BLaER1 treated with 17β-estradiol and CSF1 and Interleukin-3, amounts not matched to agents 10 nM and 100 nM (cell line): ENCODE results near the gene NPSR1.

ENCODE experiments used
- H3K27ac ChIP-seq, 11 experiments: shearing (Covaris generic); formaldehyde crosslinking; 2 replicates each; pipeline ENCODE4 v1.8.1; 2022
- H3K27me3 ChIP-seq, 11 experiments: shearing (Covaris generic); formaldehyde crosslinking; 2 replicates each; pipeline ENCODE4 v1.8.1; 2022
- H3K36me3 ChIP-seq, 11 experiments: shearing (Covaris generic); formaldehyde crosslinking; 2 replicates each; pipeline ENCODE4 v1.8.1; 2022
- H3K4me1 ChIP-seq, 10 experiments: shearing (Covaris generic); formaldehyde crosslinking; 2 replicates each; pipeline ENCODE4 v1.8.1; 2022
- H3K4me2 ChIP-seq, 11 experiments: shearing (Covaris generic); formaldehyde crosslinking; 2 replicates each; pipeline ENCODE4 v1.8.1; 2022
- H3K4me3 ChIP-seq, 10 experiments: shearing (Covaris generic); formaldehyde crosslinking; 2 replicates each; pipeline ENCODE4 v1.8.1; 2022
- H3K9ac ChIP-seq, 11 experiments: shearing (Covaris generic); formaldehyde crosslinking; 2 replicates each; pipeline ENCODE4 v1.8.1; 2022
- H3K9me3 ChIP-seq, 11 experiments: shearing (Covaris generic); formaldehyde crosslinking; replicated peaks in 1 of 11; 2 replicates each; pipeline ENCODE4 v1.8.1; 2022
- H4K20me1 ChIP-seq, 11 experiments: shearing (Covaris generic); formaldehyde crosslinking; 2 replicates each; pipeline ENCODE4 v1.8.1; 2022
- Cebpa-rat ChIP-seq, 11 experiments: shearing (Covaris generic); IDR thresholded peaks; 2 replicates each; pipeline ENCODE4 v1.8.1; 2022

Gene NPSR1

DNA sequence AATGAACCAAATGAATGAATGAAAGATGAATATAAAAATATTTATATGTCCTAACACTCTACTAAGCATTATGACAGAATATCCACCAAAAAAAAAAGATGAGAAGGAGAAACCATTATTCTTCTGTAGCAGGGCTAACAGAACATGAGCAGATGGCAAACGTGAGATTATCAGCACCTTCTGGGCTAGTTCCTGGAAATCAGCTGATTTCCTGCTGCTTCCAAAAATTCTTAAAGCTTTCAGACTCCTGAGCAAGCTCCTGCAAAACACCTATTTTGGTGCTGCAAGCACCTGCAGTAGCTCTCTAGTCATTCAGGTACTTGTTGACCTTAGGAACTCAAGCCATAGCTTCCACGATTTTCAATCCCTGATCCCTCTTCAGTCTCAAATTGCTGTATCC lies 51.8 kb downstream of the NPSR1 start:
- H3K27ac ChIP-seq: no peak overlapping the region
- no peak overlapping the region for H3K9ac ChIP-seq
- no peaks in the 10 kb centered on the region for H4K20me1 ChIP-seq
- H3K36me3 ChIP-seq: no peaks in the 10 kb centered on the region
- no peaks in the 10 kb centered on the region for H3K27me3 ChIP-seq
- H3K4me3 ChIP-seq: no peak overlapping the region
- no peaks in the 10 kb centered on the region for H3K4me1 ChIP-seq
- no peak overlapping the region for H3K4me2 ChIP-seq
- TF ChIP-seq Cebpa-rat (IDR thresholded peaks at IDR 0.05): no peak
- H3K9me3 ChIP-seq: no peaks in the 10 kb centered on the region

GRCh38 chr7:34718867-34719266 lies 60.8 kb downstream of the NPSR1 start:
- no peak overlapping the region for H3K9ac ChIP-seq
- no peak overlapping the region; a peak in 1 of 22 replicates for H3K27ac ChIP-seq
- H3K4me2 ChIP-seq: peak overlapping the region in 6 of 11 experiments; percentile 59 to 75 (median 66); a peak in 11 of 22 replicates

DNA sequence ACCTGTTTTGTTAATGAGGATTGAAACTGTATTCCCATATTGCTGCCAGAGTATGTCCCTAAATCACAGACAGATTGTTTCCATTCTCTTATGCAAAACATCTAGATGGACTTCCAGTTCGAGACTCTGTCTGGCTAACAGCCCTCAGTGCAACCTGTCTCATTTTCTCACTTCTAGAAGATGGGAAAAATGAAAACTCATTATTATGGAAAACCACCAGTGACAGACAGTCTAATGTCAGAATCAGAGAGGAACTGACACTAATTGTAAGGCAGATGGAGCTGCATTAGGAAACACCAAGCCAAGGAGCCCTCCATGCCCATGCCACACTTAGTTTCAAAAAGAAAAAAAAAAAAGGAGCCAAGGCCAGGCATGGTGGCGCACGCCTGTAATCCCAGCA lies 61.6 kb downstream of the NPSR1 start:
- peaks cover 8 to 37% (median 27%) of the 10 kb centered on the region in 10 experiments; a peak in 19 of 20 replicates for H3K4me1 ChIP-seq
- H3K4me3 ChIP-seq: no peak overlapping the region
- no peaks in the 10 kb centered on the region for H4K20me1 ChIP-seq
- H3K27ac ChIP-seq: peak overlapping the region in 5 of 11 experiments; percentile 24 to 50 (median 43); a peak in 8 of 22 replicates
- no peaks in the 10 kb centered on the region for H3K36me3 ChIP-seq
- H3K4me2 ChIP-seq: peak overlapping the region in 9 of 11 experiments; percentile 48 to 75 (median 63); a peak in 15 of 22 replicates
- H3K9me3 ChIP-seq: no peaks in the 10 kb centered on the region
- H3K27me3 ChIP-seq: no peaks in the 10 kb centered on the region
- no peak overlapping the region for H3K9ac ChIP-seq
- TF ChIP-seq Cebpa-rat (IDR thresholded peaks at IDR 0.05): no peak

More at GRCh38 chr7:34718867-34719266, 60.8 kb downstream of the NPSR1 start:
- Histone ChIP-seq H3K27me3 (no peaks in the 10 kb centered on the region), H3K9me3 (no peaks in the 10 kb centered on the region), H3K4me3 (no peak overlapping the region), H3K36me3 (no peaks in the 10 kb centered on the region), H3K4me1 (peaks cover 8 to 36% (median 26%) of the 10 kb centered on the region in 10 experiments; a peak in 19 of 20 replicates), H4K20me1 (no peaks in the 10 kb centered on the region)
- no peak for TF ChIP-seq Cebpa-rat (IDR thresholded peaks at IDR 0.05)

DNA sequence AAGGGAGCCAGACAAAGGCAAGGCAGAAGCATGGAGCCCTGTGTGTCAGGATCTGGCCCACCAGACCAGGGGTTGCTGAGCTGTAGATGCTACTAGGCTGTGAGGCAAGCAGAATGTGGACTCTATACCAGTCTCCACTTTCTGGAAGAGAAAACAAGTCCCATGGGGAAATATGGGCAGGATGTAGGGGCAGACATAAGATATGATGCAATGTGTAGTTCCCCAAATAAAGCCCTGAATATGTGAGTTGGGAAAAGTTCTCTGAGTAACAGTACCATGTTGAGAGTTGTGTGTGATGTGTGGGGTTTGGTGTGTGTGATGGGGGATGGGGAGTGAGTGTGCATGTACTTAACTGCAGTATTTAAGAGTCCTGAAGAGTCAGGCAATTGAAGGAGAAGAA lies 62.3 kb downstream of the NPSR1 start:
- H3K27me3 ChIP-seq: no peaks in the 10 kb centered on the region
- H4K20me1 ChIP-seq: no peaks in the 10 kb centered on the region
- H3K27ac ChIP-seq: peak overlapping the region in 5 of 11 experiments; percentile 25 to 50 (median 43); a peak in 8 of 22 replicates
- H3K4me1 ChIP-seq: peaks cover 8 to 37% (median 27%) of the 10 kb centered on the region in 10 experiments; a peak in 19 of 20 replicates
- H3K36me3 ChIP-seq: no peaks in the 10 kb centered on the region
- H3K4me2 ChIP-seq: peak overlapping the region; percentile 48 to 75 (median 60)
- H3K9me3 ChIP-seq: no peaks in the 10 kb centered on the region
- H3K9ac ChIP-seq: no peak overlapping the region
- TF ChIP-seq Cebpa-rat (IDR thresholded peaks at IDR 0.05): peak in 5 of 11 experiments; percentile 19 to 74 (median 61); a peak in 8 of 22 replicates
- H3K4me3 ChIP-seq: no peak overlapping the region

GRCh38 chr7:34723338-34723737 lies 65.3 kb downstream of the NPSR1 start:
- H3K4me1 ChIP-seq: peaks cover 8 to 37% (median 26%) of the 10 kb centered on the region in 10 experiments; a peak in 19 of 20 replicates
- no peak overlapping the region for H3K4me3 ChIP-seq
- no peaks in the 10 kb centered on the region for H3K27me3 ChIP-seq
- H3K4me2 ChIP-seq: peak overlapping the region in 6 of 11 experiments; percentile 1 to 43 (median 31); a peak in 7 of 22 replicates
- H3K36me3 ChIP-seq: no peaks in the 10 kb centered on the region
- no peaks in the 10 kb centered on the region for H4K20me1 ChIP-seq
- no peak overlapping the region for H3K9ac ChIP-seq
- H3K9me3 ChIP-seq: no peaks in the 10 kb centered on the region
- no peak for TF ChIP-seq Cebpa-rat (IDR thresholded peaks at IDR 0.05)
- peak overlapping the region in 2 of 11 experiments; percentile 25 to 41; a peak in 3 of 22 replicates for H3K27ac ChIP-seq

- no peaks in the 10 kb centered on the region for H4K20me1 ChIP-seq
- H3K9ac ChIP-seq: no peak overlapping the region
- H3K9me3 ChIP-seq: no peaks in the 10 kb centered on the region
- H3K27me3 ChIP-seq: no peaks in the 10 kb centered on the region
- TF ChIP-seq Cebpa-rat (IDR thresholded peaks at IDR 0.05): no peak
- peak overlapping the region in 6 of 11 experiments; percentile 1 to 43 (median 31); a peak in 8 of 22 replicates for H3K4me2 ChIP-seq
- H3K4me3 ChIP-seq: no peak overlapping the region
- H3K36me3 ChIP-seq: no peaks in the 10 kb centered on the region
- H3K4me1 ChIP-seq: peaks cover 8 to 30% (median 20%) of the 10 kb centered on the region in 10 experiments; a peak in 19 of 20 replicates
- H3K27ac ChIP-seq: peak overlapping the region in 3 of 11 experiments; percentile 0 to 41 (median 25); a peak in 4 of 22 replicates
These were observed 66.0 kb downstream of the NPSR1 start for GRCh38 chr7:34723866-34724490.

GRCh38 chr7:34726221-34726620 lies 68.2 kb downstream of the NPSR1 start:
- no peak overlapping the region for H3K9ac ChIP-seq
- H3K4me2 ChIP-seq: no peak overlapping the region
- H3K4me3 ChIP-seq: no peak overlapping the region
- no peak for TF ChIP-seq Cebpa-rat (IDR thresholded peaks at IDR 0.05)
- H3K4me1 ChIP-seq: peaks cover 0 to 9% (median 4%) of the 10 kb centered on the region in 10 experiments; a peak in 6 of 20 replicates
- no peaks in the 10 kb centered on the region for H3K36me3 ChIP-seq
- no peaks in the 10 kb centered on the region for H4K20me1 ChIP-seq
- no peak overlapping the region for H3K27ac ChIP-seq
- no peaks in the 10 kb centered on the region for H3K27me3 ChIP-seq
- no peaks in the 10 kb centered on the region for H3K9me3 ChIP-seq

GRCh38 chr7:34727464-34727995 lies 69.5 kb downstream of the NPSR1 start:
- H4K20me1 ChIP-seq: no peaks in the 10 kb centered on the region
- H3K9ac ChIP-seq: no peak overlapping the region
- H3K9me3 ChIP-seq: no peaks in the 10 kb centered on the region
- peaks cover 0 to 9% (median 4%) of the 10 kb centered on the region in 10 experiments; a peak in 5 of 20 replicates for H3K4me1 ChIP-seq
- no peaks in the 10 kb centered on the region for H3K36me3 ChIP-seq
- TF ChIP-seq Cebpa-rat (IDR thresholded peaks at IDR 0.05): no peak
- H3K27ac ChIP-seq: no peak overlapping the region
- no peak overlapping the region for H3K4me3 ChIP-seq
- no peaks in the 10 kb centered on the region for H3K27me3 ChIP-seq
- no peak overlapping the region for H3K4me2 ChIP-seq

- H3K4me2 ChIP-seq: no peak overlapping the region
- H3K27me3 ChIP-seq: no peaks in the 10 kb centered on the region
- TF ChIP-seq Cebpa-rat (IDR thresholded peaks at IDR 0.05): no peak
- no peaks in the 10 kb centered on the region for H3K36me3 ChIP-seq
- no peak overlapping the region for H3K9ac ChIP-seq
- no peak overlapping the region for H3K27ac ChIP-seq
- no peaks in the 10 kb centered on the region for H3K9me3 ChIP-seq
- H3K4me1 ChIP-seq: peaks cover 0 to 9% (median 4%) of the 10 kb centered on the region in 10 experiments; a peak in 5 of 20 replicates
- H3K4me3 ChIP-seq: no peak overlapping the region
- no peaks in the 10 kb centered on the region for H4K20me1 ChIP-seq
These were observed 70.1 kb downstream of the NPSR1 start for GRCh38 chr7:34728156-34728555.
